GM12878 (cell line): ENCODE data around the gene BAHD1. TPM values are rescaled to one million over a fixed set of nuclear protein-coding genes. Genes with fewer than 3 reads are reported as not detected.

Source experiments
- ATAC-seq: fragments of 200-7000 bp; cut with Tn5 transposase; 3 replicates; pipeline ENCODE4 v1.9.1; 2020; ENCODE audit warnings: mild to moderate bottlenecking, moderate library complexity
- BruUV-seq: library from RNA; stranded (reverse); fragments of 400-500 nt; replicated peaks from 2 replicates; lab custom pipeline; 2021; lab: Mats Ljungman, UMichigan
- CTCF ChIA-PET: fragments of 300-600 bp; sonication (Branson Sonifier 250); formaldehyde crosslinking; extraction: SDS; loops from one replicate; lab custom pipeline; 2021; ENCODE audit warnings: inconsistent platforms; lab: Yijun Ruan, JAX
- POLR2A ChIA-PET: fragments of 350-600 bp; formaldehyde crosslinking; extraction: SDS; loops from one replicate; lab custom pipeline; 2021; ENCODE audit warnings: inconsistent platforms; lab: Charles Lee
- RAD21 ChIA-PET: fragments of 300-600 bp; sonication (Branson Sonifier 250); formaldehyde crosslinking; loops from one replicate; lab custom pipeline; 2023; ENCODE audit warnings: antibody characterized with exemption; ENCODE audit not compliant: unreplicated experiment; lab: Charles Lee
- SMC1A ChIA-PET: fragments of 300-600 bp; sonication (Branson Sonifier 250); formaldehyde crosslinking; loops from one replicate; lab custom pipeline; 2023; ENCODE audit not compliant: unreplicated experiment, uncharacterized antibody; lab: Charles Lee
- DNase-seq: peaks from one replicate; pipeline ENCODE4 v3.0.0-alpha.2; 2011; ENCODE audit warnings: low read depth, low spot score
- FAIRE-seq: peaks from 3 replicates; lab custom pipeline; 2011; peaks lifted over from hg19 to GRCh38; lab: Jason Lieb, UNC
- H2AFZ ChIP-seq: 2 replicates; pipeline ENCODE4 v1.6.0; 2011; ENCODE audit warnings: low read depth, low read length, control low read depth; ENCODE audit not compliant: control insufficient read depth
- H3K27ac ChIP-seq: 2 replicates; pipeline ENCODE4 v1.5.1; 2011; ENCODE audit warnings: control low read depth; ENCODE audit not compliant: control insufficient read depth, insufficient read depth
- H3K27me3 ChIP-seq, 2 experiments: replicated peaks in 1 of 2; 2 replicates each; pipeline versions ENCODE4 v1.6.0 to v1.6.1; 2011; ENCODE audit warnings: low read length in 1 of 2; ENCODE audit not compliant: control insufficient read depth in 2 of 2, insufficient read depth in 2 of 2
- H3K36me3 ChIP-seq, 2 experiments: 2 replicates each; pipeline ENCODE4 v1.5.1; 2011; ENCODE audit warnings: low read length in 1 of 2; ENCODE audit not compliant: control insufficient read depth in 2 of 2, insufficient read depth in 2 of 2
- H3K4me1 ChIP-seq: 2 replicates; pipeline ENCODE4 v1.6.1; 2011; ENCODE audit warnings: mild to moderate bottlenecking, low read length, moderate library complexity, mixed read lengths; ENCODE audit not compliant: control insufficient read depth, insufficient read depth
- H3K4me2 ChIP-seq: 2 replicates; pipeline ENCODE4 v1.6.0; 2011; ENCODE audit warnings: control low read depth; ENCODE audit not compliant: control insufficient read depth, insufficient read depth
- H3K4me3 ChIP-seq: fragments of 200-600 bp; sonication (generic); 2 replicates; pipeline ENCODE4 v1.5.1; 2016
- H3K79me2 ChIP-seq: 2 replicates; pipeline ENCODE4 v1.6.0; 2011; ENCODE audit warnings: low read length; ENCODE audit not compliant: control insufficient read depth, insufficient read depth
- H3K9ac ChIP-seq: 2 replicates; pipeline ENCODE4 v1.8.0; 2011; ENCODE audit warnings: low read length, control low read depth, mixed read lengths; ENCODE audit not compliant: control insufficient read depth, insufficient read depth
- H3K9me3 ChIP-seq: replicated peaks from 3 replicates; pipeline ENCODE4 v1.5.1; 2011; ENCODE audit warnings: mild to moderate bottlenecking, low read length; ENCODE audit not compliant: control insufficient read depth, insufficient read depth
- H4K20me1 ChIP-seq: 2 replicates; pipeline ENCODE4 v1.6.0; 2011; ENCODE audit not compliant: control insufficient read depth, insufficient read depth
- BCLAF1 ChIP-seq: fragments of 450-650 bp; IDR thresholded peaks from 2 replicates; pipeline ENCODE4 v1.6.1; 2017; ENCODE audit warnings: antibody characterized with exemption, mild to moderate bottlenecking, moderate library complexity
- E4F1 ChIP-seq: fragments of 450-650 bp; IDR thresholded peaks from 2 replicates; pipeline ENCODE4 v1.6.1; 2018; ENCODE audit warnings: borderline replicate concordance, mild to moderate bottlenecking; ENCODE audit not compliant: partially characterized antibody
- EP300 ChIP-seq, 2 experiments: fragments of 150-350 bp in 1 of 2; IDR thresholded peaks; 2 replicates each; pipeline ENCODE4 v1.6.1; 2011 to 2012; ENCODE audit warnings: low read depth in 2 of 2, low read length in 2 of 2, borderline replicate concordance in 1 of 2, improper control_type of control experiment in 1 of 2, inconsistent platforms in 1 of 2; ENCODE audit not compliant: control insufficient read depth in 1 of 2
- HCFC1 ChIP-seq: fragments of 150-350 bp; IDR thresholded peaks from 2 replicates; pipeline ENCODE4 v1.6.1; 2014; ENCODE audit warnings: low read length
- JUNB ChIP-seq: IDR thresholded peaks from 2 replicates; pipeline ENCODE4 v1.6.1; 2016; ENCODE audit warnings: antibody characterized with exemption, mild to moderate bottlenecking
- STAT1 ChIP-seq: fragments of 450-650 bp; conservative IDR thresholded peaks from 2 replicates; pipeline ENCODE4 v1.6.1; 2014; ENCODE audit warnings: antibody characterized with exemption, mild to moderate bottlenecking
- ZNF384 ChIP-seq: IDR thresholded peaks from 2 replicates; pipeline ENCODE4 v1.6.1; 2012; ENCODE audit warnings: low read depth, mild to moderate bottlenecking, low read length, improper control_type of control experiment, borderline replicate concordance
- ZNF592 ChIP-seq: fragments of 450-650 bp; IDR thresholded peaks from 2 replicates; pipeline ENCODE4 v1.6.1; 2017; ENCODE audit warnings: mild to moderate bottlenecking, moderate library complexity
- ZNF622 ChIP-seq: fragments of 450-650 bp; IDR thresholded peaks from 2 replicates; pipeline ENCODE4 v1.6.1; 2017; ENCODE audit warnings: mild to moderate bottlenecking, inconsistent platforms
- WGBS: methylation state at CpG from one replicate; pipeline ENCODE4 v1.1.6; 2016; ENCODE audit warnings: low lambda C conversion rate; ENCODE audit not compliant: insufficient replicate concordance, insufficient coverage; ENCODE audit errors: missing lambda C conversion rate; 5-methylcytosine and 5-hydroxymethylcytosine counted together
- in situ Hi-C: fragments of 300-500 bp; cut with MboI; formaldehyde crosslinking; loops from 9 replicates; pipeline ENCODE4 v1.14.3; 2018; ENCODE audit warnings: mixed read lengths
- intact Hi-C: fragments of 100-400 bp; cut with micrococcal nuclease; formaldehyde crosslinking; loops from one replicate; pipeline ENCODE4 v1.14.2; 2022; ENCODE audit not compliant: unreplicated experiment
- polyA plus RNA-seq, 11 experiments: library from polyadenylated mRNA; depleted of rRNA in 4 of 11; unstranded in 6 of 11; stranded (reverse) in 5 of 11; fragments of >200 nt; fragmentation: Nextera tagmentation in 4 of 11; fragmentation: Illumina TruSeq in 1 of 11; extraction: Ambion mirVana in 4 of 11; extraction: Trizol in 1 of 11; gene quantifications; 1 replicate in 1 of 11; 2 replicates in 10 of 11; pipeline versions ENCODE4 v1.2.1 to v1.2.3, GENCODE V29; 2011 to 2016; ENCODE audit warnings: inconsistent platforms in 2 of 11, missing spikeins in 2 of 11, low read depth in 1 of 11
- total RNA-seq, 4 experiments: library from RNA; depleted of rRNA in 3 of 4; stranded (reverse); fragments of >200 nt in 3 of 4; fragmentation: Illumina TruSeq in 1 of 4; extraction: Trizol in 1 of 4; gene quantifications; 2 replicates each; pipeline versions ENCODE4 v1.2.1 to v1.2.3, GENCODE V29; 2013 to 2021
- TF ChIP-seq, protein P1 (sequence below): IDR thresholded peaks from 2 replicates; pipeline ENCODE4 v1.6.1; 2011; ENCODE audit warnings: low read depth, low read length, improper control_type of control experiment, borderline replicate concordance

The BAHD1 gene
- total and polyA plus RNA-seq, 10 of the 15 experiments (the other 5 are each of a cell fraction or from before 2014, with no cell fraction given) = 0.21 to 21.8 (median 5.8) TPM

DNA sequence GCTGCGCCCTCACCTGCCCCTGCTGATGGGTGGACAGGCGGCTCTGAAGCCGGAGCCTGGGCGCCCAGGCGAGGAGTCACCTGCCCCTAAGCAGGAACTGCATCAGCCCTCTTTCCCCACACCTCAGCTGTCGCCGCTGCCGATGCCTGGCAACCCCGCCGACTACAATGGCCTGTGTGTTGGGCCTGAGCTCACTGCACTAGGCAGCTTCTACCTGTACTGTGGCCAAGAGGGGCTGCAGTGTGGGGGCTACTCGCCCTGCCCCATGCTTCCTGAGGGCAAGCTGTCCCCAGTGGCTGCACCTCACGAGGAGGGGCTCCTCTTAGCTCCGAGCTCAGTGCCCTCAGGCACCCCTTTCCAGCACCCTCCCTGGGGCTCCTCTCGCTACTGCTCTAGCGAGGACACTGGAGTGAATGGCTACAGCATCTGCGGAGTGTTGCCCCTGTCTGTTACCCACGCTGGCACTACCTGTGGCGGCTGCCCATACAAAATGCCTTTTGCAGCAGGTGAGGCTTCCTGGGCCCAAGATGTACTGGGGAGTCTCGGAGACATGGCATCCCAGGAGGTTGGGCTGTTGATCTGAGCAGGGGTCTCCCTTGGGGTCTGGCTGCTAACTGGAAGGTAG lies 18.8 kb downstream of the BAHD1 start:
- TF ChIP-seq JUNB (no peak), EP300 (IDR thresholded peaks at IDR 0.05; ENCODE audit: borderline replicate concordance in 1 of 2, control insufficient read depth in 1 of 2, low read depth in 2 of 2, low read length in 2 of 2) (no peak), HCFC1 (no peak), STAT1 (no peak), BCLAF1 (no peak), ZNF592 (no peak), ZNF622 (no peak), E4F1 (no peak), ZNF384 (no peak)
- TF ChIP-seq, protein P1, sequence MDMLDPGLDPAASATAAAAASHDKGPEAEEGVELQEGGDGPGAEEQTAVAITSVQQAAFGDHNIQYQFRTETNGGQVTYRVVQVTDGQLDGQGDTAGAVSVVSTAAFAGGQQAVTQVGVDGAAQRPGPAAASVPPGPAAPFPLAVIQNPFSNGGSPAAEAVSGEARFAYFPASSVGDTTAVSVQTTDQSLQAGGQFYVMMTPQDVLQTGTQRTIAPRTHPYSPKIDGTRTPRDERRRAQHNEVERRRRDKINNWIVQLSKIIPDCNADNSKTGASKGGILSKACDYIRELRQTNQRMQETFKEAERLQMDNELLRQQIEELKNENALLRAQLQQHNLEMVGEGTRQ = no peak
- POLR2A ChIA-PET = interaction anchor here (1.2 kb wide), 1 partner anchor 9 kb away, joined by 3 read pairs; no protein-coding TSS in a partner anchor
- H3K79me2 ChIP-seq = peaks cover 15% of the 10 kb centered on the region

More for the DNA sequence above, 18.8 kb downstream of the BAHD1 start:
- FAIRE-seq (no peak), ATAC-seq (no peak), DNase-seq (no peak)
- H3K27me3 ChIP-seq = no peaks in the 10 kb centered on the region
- no peak overlapping the region for H3K4me3 ChIP-seq
- 97% methylated on average over 19 of the region's 19 CpGs for WGBS
- no peaks in the 10 kb centered on the region; the same call in 1 of the 2 replicates for H4K20me1 ChIP-seq
- ChIA-PET SMC1A (no interaction called here), RAD21 (no interaction called here), CTCF (no interaction called here)
- peaks cover 17% of the 10 kb centered on the region for H3K4me1 ChIP-seq
- H3K4me2 ChIP-seq = no peak overlapping the region
- no peak overlapping the region for H3K9ac ChIP-seq
- intact Hi-C loops (no loop called here), in situ Hi-C loops (no loop called here)
- no peak overlapping the region for H2AFZ ChIP-seq
- H3K9me3 ChIP-seq = no peaks in the 10 kb centered on the region
- BruUV-seq = no TSS peak
- H3K36me3 ChIP-seq = peaks cover 11 to 26% of the 10 kb centered on the region in 2 experiments; a peak in 3 of 4 replicates
- H3K27ac ChIP-seq = no peak overlapping the region
